ENCODE measurements around the gene CCR4.

DNA sequence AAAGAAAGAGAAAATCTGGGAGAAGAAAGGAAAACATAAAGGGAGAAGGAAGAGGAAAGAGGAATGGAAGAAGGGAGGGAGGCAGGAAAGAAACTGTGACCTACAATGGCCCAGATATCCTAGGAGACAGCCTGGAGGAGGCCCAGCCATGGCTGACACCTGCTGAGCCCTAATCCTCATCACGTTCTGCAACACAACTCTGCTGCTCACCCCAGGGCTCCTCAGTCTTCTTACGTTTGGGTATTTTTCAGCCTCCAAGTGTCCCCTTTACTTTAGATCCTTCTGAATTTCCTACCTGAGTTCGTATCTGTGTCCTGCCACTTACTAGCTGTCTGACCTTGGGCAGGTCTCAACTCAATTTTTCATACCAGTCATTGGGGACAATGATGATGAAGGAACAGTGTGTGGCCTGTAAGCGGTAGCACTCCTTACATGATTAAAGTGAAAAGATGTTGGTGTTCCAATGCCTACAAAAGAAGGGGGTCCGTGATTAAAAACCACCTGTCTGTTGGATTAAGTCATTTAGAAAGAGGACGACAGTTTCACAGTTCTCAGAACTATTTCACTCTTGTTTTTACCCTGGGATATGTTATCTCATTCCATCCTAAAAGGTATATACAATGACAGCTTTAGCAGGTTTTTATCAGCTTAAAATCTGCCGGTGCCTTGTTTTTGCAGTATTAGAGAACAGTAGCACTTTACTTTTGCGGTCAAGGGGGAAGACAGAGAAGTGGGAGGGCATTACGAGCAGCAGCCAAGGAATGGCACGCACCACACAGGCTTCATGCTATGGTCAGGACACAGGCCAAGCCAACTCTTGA lies 47.4 kb downstream of the CCR4 start:
- TF ChIP-seq LEF1 (IDR thresholded peaks at IDR 0.05; ENCODE audit: borderline replicate concordance) = no peak
- TF ChIP-seq TARDBP (IDR thresholded peaks at IDR 0.05) = no peak
- no peak for TF ChIP-seq ARNT (IDR thresholded peaks at IDR 0.05)
- no peak for TF ChIP-seq FOXM1 (IDR thresholded peaks at IDR 0.05; ENCODE audit: borderline replicate concordance)
- TF ChIP-seq ELF4 (IDR thresholded peaks at IDR 0.05) = no peak
- no peak for TF ChIP-seq SP1 (IDR thresholded peaks at IDR 0.05)
- TF ChIP-seq HDGF (IDR thresholded peaks at IDR 0.05; ENCODE audit: borderline replicate concordance) = no peak
- TF ChIP-seq NFRKB (IDR thresholded peaks at IDR 0.05) = no peak
- no peak for TF ChIP-seq BHLHE40 (IDR thresholded peaks at IDR 0.05; ENCODE audit: borderline replicate concordance)
